ENCODE results near the gene ROM1.

DNA sequence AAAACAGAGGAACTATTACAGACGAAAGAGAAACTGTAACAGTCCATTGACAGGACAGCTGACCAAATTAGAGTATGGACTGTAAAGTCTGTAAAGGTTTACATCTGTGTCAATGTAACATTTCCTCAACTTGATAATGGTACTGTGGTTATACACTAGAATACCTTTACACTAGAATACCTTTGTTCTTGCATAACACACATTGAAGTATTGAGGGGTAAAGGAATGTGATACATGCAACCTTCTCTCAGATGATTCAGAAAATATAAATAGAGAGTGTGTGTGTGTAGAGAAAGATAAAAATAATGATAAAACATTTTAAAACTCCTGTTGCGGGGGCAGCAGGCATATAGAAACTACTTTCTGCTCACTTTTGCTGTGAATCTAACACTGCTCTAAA, 33.8 kb upstream of the ROM1 start:
- no peak for TF ChIP-seq POLR2A (IDR thresholded peaks at IDR 0.05; ENCODE audit: low read depth, low read length)
- no peak for TF ChIP-seq TAF1 (IDR thresholded peaks at IDR 0.05; ENCODE audit: borderline replicate concordance, low read depth, low read length)
- TF ChIP-seq POLR2AphosphoS5 (IDR thresholded peaks at IDR 0.05; ENCODE audit: low read depth, low read length) = no peak

Data from GM12892 (cell line).